ENCODE data around the gene OSBPL6. TPM values are rescaled to one million over a fixed set of nuclear protein-coding genes. Genes with fewer than 3 reads are reported as not detected.

Gene OSBPL6
- total and polyA plus RNA-seq, 2 of the 13 experiments (the other 11 are each of a cell fraction or from before 2014, with no cell fraction given) = 0.03 to 0.11 TPM

- TF ChIP-seq ZNF710 (CRISPR knock-in tag; IDR thresholded peaks at IDR 0.05; ENCODE audit: borderline replicate concordance) = no peak
- TF ChIP-seq ZNF709 (CRISPR knock-in tag; IDR thresholded peaks at IDR 0.05) = no peak
- peak; percentile 77; the same call in 1 of the 2 replicates for TF ChIP-seq ZNF556 (CRISPR knock-in tag; IDR thresholded peaks at IDR 0.05; ENCODE audit: borderline replicate concordance)
- TF ChIP-seq ZIK1 (CRISPR knock-in tag; IDR thresholded peaks at IDR 0.05; ENCODE audit: borderline replicate concordance, low read depth) = no peak
- no peak for TF ChIP-seq ARNTL (CRISPR knock-in tag; IDR thresholded peaks at IDR 0.05)
- no peak; the same call in 1 of the 2 replicates for TF ChIP-seq ZNF788 (CRISPR knock-in tag; IDR thresholded peaks at IDR 0.05; ENCODE audit: borderline replicate concordance)
- no peak for TF ChIP-seq HNF4A (CRISPR knock-in tag; IDR thresholded peaks at IDR 0.05)
- TF ChIP-seq RERE (CRISPR knock-in tag; IDR thresholded peaks at IDR 0.05; ENCODE audit: low read depth) = 0 out of 2 replicates have a peak, but pooled peaks have one; percentile 45
- TF ChIP-seq ZNF841 (CRISPR knock-in tag; IDR thresholded peaks at IDR 0.05; ENCODE audit: borderline replicate concordance) = no peak
- TF ChIP-seq HNRNPH1 (optimal IDR thresholded peaks at IDR 0.05; ENCODE audit: low read depth, low read length) = no peak
- TF ChIP-seq MED8 (CRISPR knock-in tag; IDR thresholded peaks at IDR 0.05; ENCODE audit: insufficient replicate concordance) = no peak
- TF ChIP-seq ARNT2 (CRISPR knock-in tag; IDR thresholded peaks at IDR 0.05; ENCODE audit: low read depth) = no peak
- no peak for TF ChIP-seq SRSF9 (IDR thresholded peaks at IDR 0.05; ENCODE audit: borderline replicate concordance, insufficient read depth, low read depth, low read length, poor library complexity, severe bottlenecking)
- TF ChIP-seq HDAC1 (CRISPR knock-in tag; IDR thresholded peaks at IDR 0.05) = peak; percentile 47; the same call in 1 of the 2 replicates
- no peak for TF ChIP-seq SATB2 (CRISPR knock-in tag; IDR thresholded peaks at IDR 0.05)
- no peak; the same call in 1 of the 2 replicates for TF ChIP-seq NFKB2 (CRISPR knock-in tag; IDR thresholded peaks at IDR 0.05; ENCODE audit: borderline replicate concordance)
Observed at GRCh38 chr2:178414266-178415247, 220.2 kb downstream of the OSBPL6 start (continued).
